Endodermal cell (in vitro differentiated cells): ENCODE data around the gene RUNX1. TPM values are rescaled to one million over a fixed set of nuclear protein-coding genes. Genes with fewer than 3 reads are reported as not detected.

Experiments used
- DNase-seq: peaks from one replicate; pipeline ENCODE4 v3.0.0-alpha.2; 2017
- H3K27ac ChIP-seq: 2 replicates; pipeline ENCODE4 v1.5.1; 2013; ENCODE audit warnings: mild to moderate bottlenecking, low read depth, low read length, moderate library complexity
- H3K27me3 ChIP-seq: 2 replicates; pipeline ENCODE4 v1.6.1; 2013; ENCODE audit warnings: mild to moderate bottlenecking, low read length, moderate library complexity; ENCODE audit not compliant: insufficient read depth, control insufficient read depth, poor library complexity, severe bottlenecking
- H3K36me3 ChIP-seq: 2 replicates; pipeline ENCODE4 v1.7.0; 2013; ENCODE audit warnings: mild to moderate bottlenecking, low read length, moderate library complexity; ENCODE audit not compliant: control insufficient read depth, insufficient read depth
- H3K4me1 ChIP-seq: one replicate; pipeline ENCODE4 v1.7.0; 2013; ENCODE audit warnings: low read length; ENCODE audit not compliant: control insufficient read depth, insufficient read depth
- H3K4me3 ChIP-seq: 2 replicates; pipeline ENCODE4 v1.5.1; 2013; ENCODE audit warnings: mild to moderate bottlenecking, low read length, moderate library complexity
- H3K9ac ChIP-seq: 2 replicates; pipeline ENCODE4 v1.6.1; 2013; ENCODE audit warnings: mild to moderate bottlenecking, low read length, moderate library complexity; ENCODE audit not compliant: poor library complexity, severe bottlenecking; ENCODE audit errors: extremely low read depth
- H3K9me3 ChIP-seq: 2 replicates; pipeline ENCODE4 v1.6.1; 2013; ENCODE audit warnings: mild to moderate bottlenecking, low read length, moderate library complexity; ENCODE audit not compliant: control insufficient read depth
- H3K27ac Mint-ChIP-seq: 2 replicates; pipeline ENCODE4 v1.8.0; 2020; ENCODE audit warnings: mixed read lengths
- H3K27me3 Mint-ChIP-seq: 2 replicates; pipeline ENCODE4 v1.8.0; 2021; ENCODE audit warnings: mild to moderate bottlenecking, mixed read lengths; ENCODE audit not compliant: insufficient read depth
- H3K36me3 Mint-ChIP-seq: 2 replicates; pipeline ENCODE4 v1.8.0; 2020; ENCODE audit warnings: low read depth, mixed read lengths
- H3K4me1 Mint-ChIP-seq: 2 replicates; pipeline ENCODE4 v1.8.0; 2020; ENCODE audit warnings: mixed read lengths
- H3K4me3 Mint-ChIP-seq: 2 replicates; pipeline ENCODE4 v1.8.0; 2020; ENCODE audit warnings: mild to moderate bottlenecking, moderate library complexity, mixed read lengths
- H3K9me3 Mint-ChIP-seq: 2 replicates; pipeline ENCODE4 v1.8.0; 2020; ENCODE audit warnings: mild to moderate bottlenecking, mixed read lengths
- WGBS, 2 experiments: methylation state at CpG; one replicate each; pipeline versions ENCODE4 v1.1.5 to v1.1.7; 2013; ENCODE audit warnings: missing lambda C conversion rate in 2 of 2, mixed read lengths in 1 of 2; ENCODE audit not compliant: insufficient coverage in 1 of 2, insufficient read length in 1 of 2; 5-methylcytosine and 5-hydroxymethylcytosine counted together
- total RNA-seq, 2 donors: library from RNA; stranded (reverse); fragmentation: NEBNext Ultra II Directional in 1 of 2; extraction: Animal tissue kit (Norgen Biotek cat#: 25700) in 1 of 2; gene quantifications; 2 replicates in 1 of 2; 3 replicates in 1 of 2; pipeline ENCODE4 v1.2.1, GENCODE V29; 2021
- TF ChIP-seq, protein P1 (sequence below): fragments of 200-600 bp; sonication (generic); conservative IDR thresholded peaks from 2 replicates; pipeline ENCODE4 v1.5.0; 2021; ENCODE audit warnings: antibody characterized with exemption, mild to moderate bottlenecking

The RUNX1 gene
- total RNA-seq, 2 donors from 2014 or later, result 0.31 to 2.8 TPM

DNA sequence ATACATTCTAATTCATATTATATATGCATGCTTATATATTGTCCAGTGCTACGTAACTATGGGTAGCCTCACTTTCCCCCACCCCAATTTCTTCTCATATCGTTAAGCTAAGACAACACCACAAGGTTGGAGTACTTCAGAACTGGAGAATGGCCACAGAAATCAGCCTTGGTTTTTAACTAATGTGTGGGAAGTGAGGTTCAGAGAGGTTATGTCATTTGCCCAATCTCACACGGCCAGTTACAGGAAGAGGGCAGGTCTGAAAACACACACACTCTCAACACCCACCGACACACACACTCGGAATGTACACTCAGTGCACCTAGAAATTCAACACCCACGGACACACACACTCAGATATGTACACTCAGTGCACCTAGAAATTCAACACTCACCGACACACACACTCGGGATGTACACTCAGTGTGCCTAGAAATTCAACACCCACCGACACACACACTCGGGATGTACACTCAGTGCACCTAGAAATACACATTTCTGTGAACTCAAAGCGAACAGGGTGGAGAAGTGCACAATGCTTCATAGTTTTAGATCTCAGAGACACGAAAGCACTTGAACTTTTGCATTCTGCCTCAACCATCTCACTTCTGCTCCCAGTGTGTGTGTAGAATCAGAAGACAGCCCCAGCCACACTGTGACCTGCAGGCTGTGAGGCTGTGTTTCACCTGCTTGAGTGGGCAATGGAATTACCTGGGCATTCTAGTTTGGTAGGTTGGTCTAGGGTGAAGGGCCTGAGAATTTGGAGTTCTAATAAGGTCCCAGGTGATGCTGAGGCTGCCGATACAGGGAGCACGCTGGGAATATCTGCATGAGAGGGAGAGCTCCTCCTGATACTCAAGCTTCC is 209.9 kb downstream of the RUNX1 start:
- Mint-ChIP-seq H3K27ac (no peak overlapping the region), H3K9me3 (no peaks in the 10 kb centered on the region), H3K27me3 (no peaks in the 10 kb centered on the region), H3K4me1 (peaks cover 17% of the 10 kb centered on the region), H3K36me3 (no peaks in the 10 kb centered on the region), H3K4me3 (no peak overlapping the region)
- Histone ChIP-seq H3K36me3 (no peaks in the 10 kb centered on the region), H3K27ac (no peak overlapping the region), H3K4me3 (no peak overlapping the region), H3K27me3 (no peaks in the 10 kb centered on the region), H3K4me1 (no peaks in the 10 kb centered on the region), H3K9ac (no peak overlapping the region), H3K9me3 (no peaks in the 10 kb centered on the region)
- TF ChIP-seq, protein P1, sequence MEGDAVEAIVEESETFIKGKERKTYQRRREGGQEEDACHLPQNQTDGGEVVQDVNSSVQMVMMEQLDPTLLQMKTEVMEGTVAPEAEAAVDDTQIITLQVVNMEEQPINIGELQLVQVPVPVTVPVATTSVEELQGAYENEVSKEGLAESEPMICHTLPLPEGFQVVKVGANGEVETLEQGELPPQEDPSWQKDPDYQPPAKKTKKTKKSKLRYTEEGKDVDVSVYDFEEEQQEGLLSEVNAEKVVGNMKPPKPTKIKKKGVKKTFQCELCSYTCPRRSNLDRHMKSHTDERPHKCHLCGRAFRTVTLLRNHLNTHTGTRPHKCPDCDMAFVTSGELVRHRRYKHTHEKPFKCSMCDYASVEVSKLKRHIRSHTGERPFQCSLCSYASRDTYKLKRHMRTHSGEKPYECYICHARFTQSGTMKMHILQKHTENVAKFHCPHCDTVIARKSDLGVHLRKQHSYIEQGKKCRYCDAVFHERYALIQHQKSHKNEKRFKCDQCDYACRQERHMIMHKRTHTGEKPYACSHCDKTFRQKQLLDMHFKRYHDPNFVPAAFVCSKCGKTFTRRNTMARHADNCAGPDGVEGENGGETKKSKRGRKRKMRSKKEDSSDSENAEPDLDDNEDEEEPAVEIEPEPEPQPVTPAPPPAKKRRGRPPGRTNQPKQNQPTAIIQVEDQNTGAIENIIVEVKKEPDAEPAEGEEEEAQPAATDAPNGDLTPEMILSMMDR, result no peak
- 95 to 98% methylated on average over 7 to 14 of the region's 14 CpGs for WGBS, 2 experiments
- peak; percentile 24 for DNase-seq

DNA sequence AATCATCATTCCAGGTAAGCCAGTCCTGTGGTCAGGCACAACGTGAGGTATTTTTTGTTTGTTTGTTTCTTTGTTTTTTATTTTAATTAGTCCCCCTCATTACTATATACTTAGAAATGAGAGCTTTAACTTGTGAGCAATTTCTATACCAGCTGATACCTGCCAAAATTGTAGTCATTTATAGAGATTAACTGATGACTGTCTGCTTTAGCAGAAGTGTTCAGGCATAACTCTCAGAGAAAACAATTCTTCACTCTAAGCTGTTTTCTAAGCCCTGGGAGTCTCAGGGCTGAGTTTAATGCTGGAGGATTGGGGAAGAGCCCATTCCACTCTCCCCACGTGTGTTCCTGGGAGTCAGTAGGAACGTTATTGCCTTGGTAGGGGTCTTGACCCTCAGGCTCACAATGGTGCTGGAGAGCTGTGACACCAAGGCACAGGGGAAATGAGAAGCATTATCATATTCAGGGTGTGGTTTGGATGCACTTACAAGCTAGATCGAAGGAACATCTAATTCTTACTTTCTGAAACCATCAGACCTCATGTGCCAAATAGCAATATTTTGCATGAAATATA is 212.1 kb downstream of the RUNX1 start:
- Mint-ChIP-seq H3K4me3 (no peak overlapping the region), H3K36me3 (no peaks in the 10 kb centered on the region)
- no peaks in the 10 kb centered on the region for H3K36me3 ChIP-seq

GRCh38 chr21:34836103-34836932 is 212.8 kb downstream of the RUNX1 start:
- H3K9ac ChIP-seq, result no peak overlapping the region
- H3K27me3 ChIP-seq, result no peaks in the 10 kb centered on the region
- H3K4me3 ChIP-seq, result no peak overlapping the region
- 84 to 91% methylated on average over 13 of the region's 13 CpGs for WGBS, 2 experiments
- H3K4me1 Mint-ChIP-seq, result peaks cover 16% of the 10 kb centered on the region
- no peak overlapping the region for H3K27ac Mint-ChIP-seq
- DNase-seq, result peak; percentile 43
- no peaks in the 10 kb centered on the region for H3K4me1 ChIP-seq
- H3K27ac ChIP-seq, result no peak overlapping the region
- H3K9me3 ChIP-seq, result no peaks in the 10 kb centered on the region
- H3K27me3 Mint-ChIP-seq, result peaks cover 2% of the 10 kb centered on the region
- no peaks in the 10 kb centered on the region for H3K36me3 Mint-ChIP-seq
- H3K4me3 Mint-ChIP-seq, result no peak overlapping the region
- H3K9me3 Mint-ChIP-seq, result no peaks in the 10 kb centered on the region
- H3K36me3 ChIP-seq, result no peaks in the 10 kb centered on the region
- TF ChIP-seq, protein P1, result no peak

More for the DNA sequence above, 212.1 kb downstream of the RUNX1 start:
- peak; percentile 10 for DNase-seq
- Mint-ChIP-seq H3K27ac (no peak overlapping the region), H3K27me3 (no peaks in the 10 kb centered on the region), H3K4me1 (peaks cover 16% of the 10 kb centered on the region), H3K9me3 (no peaks in the 10 kb centered on the region)
- no peaks in the 10 kb centered on the region for H3K27me3 ChIP-seq
- H3K9ac ChIP-seq, result no peak overlapping the region
- 69 to 77% methylated on average over 2 to 3 of the region's 4 CpGs for whole genome bisulfite sequencing, 2 experiments
- no peak overlapping the region for H3K4me3 ChIP-seq
- H3K9me3 ChIP-seq, result no peaks in the 10 kb centered on the region
- H3K27ac ChIP-seq, result no peak overlapping the region
- no peaks in the 10 kb centered on the region for H3K4me1 ChIP-seq
- TF ChIP-seq, protein P1, result no peak
